T-helper 9 cell (primary cell): ENCODE measurements around the gene CSF3.
A peak's percentile ranks its signal among the peaks of the same experiment; 100 is the strongest.

Experiments used
- DNase-seq: peaks from one replicate; pipeline ENCODE4 v3.0.0-alpha.2; 2020

CSF3 gene

DNA sequence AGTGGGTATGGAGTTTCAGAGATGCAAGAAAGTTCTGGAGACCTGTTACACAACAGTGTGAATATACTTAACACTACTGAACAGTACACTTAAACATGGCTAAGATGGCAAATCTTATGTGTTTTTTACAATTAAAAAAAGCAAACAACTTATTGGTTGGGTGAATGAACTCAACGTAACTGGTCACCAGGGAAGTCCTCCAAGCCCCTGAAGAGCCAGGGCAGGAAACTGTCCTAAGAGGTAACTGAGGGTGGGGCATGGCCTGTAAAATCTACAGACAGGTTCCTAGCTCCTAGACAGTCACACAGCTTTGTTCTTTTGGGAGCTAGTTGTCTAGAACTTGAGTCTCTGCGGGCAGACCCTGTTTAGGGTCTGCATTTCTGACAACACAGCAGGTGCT, 10.3 kb downstream of the CSF3 start:
- no peak for DNase-seq

DNA sequence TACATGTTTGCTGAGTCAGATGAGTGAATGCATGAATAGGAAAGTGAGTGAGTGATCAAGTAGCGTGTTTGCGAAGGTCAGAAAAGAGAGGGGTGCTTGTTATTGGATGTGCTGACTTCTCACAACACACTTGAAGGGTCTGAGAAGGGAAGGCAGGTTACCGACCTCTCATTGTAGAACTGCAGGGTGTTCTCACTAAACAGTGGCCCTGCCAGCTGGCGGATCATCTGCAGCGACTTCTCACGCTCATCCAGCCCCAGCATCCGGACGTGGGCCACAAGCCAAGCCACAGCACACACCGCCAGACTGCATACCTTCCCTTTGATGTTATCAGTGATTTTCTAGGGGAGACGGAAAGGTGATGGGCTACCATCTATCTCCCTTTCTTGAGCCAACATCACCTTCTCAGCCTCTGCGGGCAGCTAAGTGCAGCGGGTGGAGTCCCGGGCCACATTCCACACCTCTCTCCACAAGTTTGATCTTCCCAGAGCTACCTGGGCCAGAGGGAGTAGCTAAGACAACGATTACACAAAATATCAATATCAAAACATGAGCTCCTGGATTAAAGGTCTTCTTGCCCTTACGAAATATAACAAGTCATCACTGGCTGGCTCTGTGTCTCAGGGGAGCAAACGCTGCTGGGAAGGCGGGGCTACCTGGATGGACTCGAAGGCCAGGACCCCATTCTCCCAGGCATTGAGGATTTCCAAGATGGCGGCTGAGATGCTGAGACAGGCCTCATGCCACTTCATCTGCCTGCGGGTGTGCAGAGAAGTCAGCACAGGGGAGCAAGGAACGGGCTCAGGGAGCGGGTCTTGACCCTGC, 11.0 kb downstream of the CSF3 start:
- no peak for DNase-seq

DNA sequence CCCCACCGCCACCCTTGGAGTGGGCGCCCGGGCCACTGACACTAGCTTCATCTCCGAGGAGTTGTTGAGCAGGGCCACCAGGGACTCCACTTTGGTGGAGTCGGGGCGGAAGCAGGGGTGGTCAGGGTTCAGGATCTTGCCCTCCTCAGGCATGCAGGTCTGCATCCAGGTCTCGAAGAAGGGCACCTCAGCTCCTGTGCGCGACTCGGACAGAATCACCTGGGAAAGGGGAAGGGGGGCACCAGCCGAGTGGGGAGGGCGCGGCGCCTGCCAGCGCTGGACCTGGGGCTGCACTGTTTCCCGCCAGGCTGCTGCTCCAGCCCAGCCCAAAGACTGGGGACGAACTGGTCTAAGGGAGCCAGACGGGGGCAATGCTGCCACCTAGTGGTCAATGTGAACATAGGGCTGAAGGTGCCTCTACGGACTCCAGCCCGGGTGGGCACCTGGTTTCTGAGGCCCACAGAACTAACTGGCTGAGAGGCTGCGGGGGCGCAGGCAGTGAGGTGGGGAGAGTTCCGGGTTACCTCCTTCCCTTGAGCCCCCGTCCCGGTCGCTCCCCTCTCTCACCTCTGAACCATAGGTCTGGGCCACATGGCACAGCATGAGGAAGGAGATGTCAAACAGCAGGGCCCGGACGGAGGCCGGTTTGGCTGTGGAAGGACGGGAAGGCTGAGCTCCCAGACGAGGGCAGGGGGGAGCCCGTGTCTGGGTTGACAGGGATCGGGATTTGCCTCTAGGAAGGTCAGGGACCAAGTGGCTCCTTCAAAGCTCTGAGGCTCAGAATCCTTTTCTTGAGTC, 11.8 kb downstream of the CSF3 start:
- peak; percentile 71 for DNase-seq

DNA sequence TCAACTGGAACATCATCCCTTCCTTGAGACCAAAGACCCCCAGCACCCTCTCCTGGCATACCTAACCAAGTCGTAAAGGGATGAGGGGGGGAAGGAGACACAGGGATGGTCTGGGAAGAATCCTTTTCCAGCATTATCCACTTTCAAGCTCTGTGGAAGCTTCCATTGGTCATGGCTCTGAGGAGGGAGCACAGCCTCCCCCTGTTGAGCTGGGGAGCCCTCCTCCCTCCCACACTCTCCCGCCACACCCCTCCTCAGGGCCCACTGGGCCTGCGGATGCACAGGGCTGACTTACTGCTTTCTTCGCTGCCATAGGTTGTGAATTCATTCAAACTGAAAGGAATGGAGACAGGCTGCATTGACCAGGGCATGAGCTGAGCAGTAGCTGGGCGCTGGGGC, 12.4 kb downstream of the CSF3 start:
- DNase-seq, result no peak

DNA sequence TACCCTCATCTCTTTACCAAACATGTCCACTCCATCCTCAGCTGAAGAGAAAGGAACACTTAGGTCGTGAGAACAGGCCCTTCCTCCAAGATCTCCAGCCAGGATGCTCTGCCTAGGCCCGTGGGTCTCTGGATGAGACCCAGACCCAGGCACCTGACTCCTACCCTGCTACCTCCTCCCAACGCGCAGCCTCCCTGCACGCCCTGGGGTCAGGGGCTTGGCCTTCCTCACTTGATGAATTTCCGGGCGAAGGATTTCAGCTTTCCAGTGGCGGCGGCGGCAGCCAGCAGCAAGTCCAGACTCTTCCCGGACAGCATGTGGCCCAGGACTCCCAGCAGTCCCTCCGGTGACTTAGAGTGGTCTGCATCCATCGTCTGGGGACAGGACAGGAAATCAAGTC, 13.4 kb downstream of the CSF3 start:
- no peak for DNase-seq

DNA sequence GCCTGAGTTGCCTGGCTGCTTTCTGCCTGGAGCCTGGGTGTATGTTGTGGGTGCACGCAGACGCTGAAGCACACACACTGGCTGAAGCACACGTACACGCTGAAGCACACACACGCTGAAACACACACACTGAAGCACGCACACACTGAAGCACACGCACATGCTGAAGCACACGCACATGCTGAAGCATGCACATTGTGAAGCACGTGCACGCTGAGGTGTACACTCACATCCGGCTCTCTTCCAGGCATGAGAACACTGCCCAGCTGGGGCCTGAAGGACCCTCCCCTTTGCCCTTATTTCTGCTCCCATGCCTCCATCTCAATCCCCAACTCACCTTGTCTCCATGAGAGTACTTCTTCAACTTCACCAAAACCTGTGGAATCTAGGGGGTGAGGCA, 16.5 kb downstream of the CSF3 start:
- no peak for DNase-seq

DNA sequence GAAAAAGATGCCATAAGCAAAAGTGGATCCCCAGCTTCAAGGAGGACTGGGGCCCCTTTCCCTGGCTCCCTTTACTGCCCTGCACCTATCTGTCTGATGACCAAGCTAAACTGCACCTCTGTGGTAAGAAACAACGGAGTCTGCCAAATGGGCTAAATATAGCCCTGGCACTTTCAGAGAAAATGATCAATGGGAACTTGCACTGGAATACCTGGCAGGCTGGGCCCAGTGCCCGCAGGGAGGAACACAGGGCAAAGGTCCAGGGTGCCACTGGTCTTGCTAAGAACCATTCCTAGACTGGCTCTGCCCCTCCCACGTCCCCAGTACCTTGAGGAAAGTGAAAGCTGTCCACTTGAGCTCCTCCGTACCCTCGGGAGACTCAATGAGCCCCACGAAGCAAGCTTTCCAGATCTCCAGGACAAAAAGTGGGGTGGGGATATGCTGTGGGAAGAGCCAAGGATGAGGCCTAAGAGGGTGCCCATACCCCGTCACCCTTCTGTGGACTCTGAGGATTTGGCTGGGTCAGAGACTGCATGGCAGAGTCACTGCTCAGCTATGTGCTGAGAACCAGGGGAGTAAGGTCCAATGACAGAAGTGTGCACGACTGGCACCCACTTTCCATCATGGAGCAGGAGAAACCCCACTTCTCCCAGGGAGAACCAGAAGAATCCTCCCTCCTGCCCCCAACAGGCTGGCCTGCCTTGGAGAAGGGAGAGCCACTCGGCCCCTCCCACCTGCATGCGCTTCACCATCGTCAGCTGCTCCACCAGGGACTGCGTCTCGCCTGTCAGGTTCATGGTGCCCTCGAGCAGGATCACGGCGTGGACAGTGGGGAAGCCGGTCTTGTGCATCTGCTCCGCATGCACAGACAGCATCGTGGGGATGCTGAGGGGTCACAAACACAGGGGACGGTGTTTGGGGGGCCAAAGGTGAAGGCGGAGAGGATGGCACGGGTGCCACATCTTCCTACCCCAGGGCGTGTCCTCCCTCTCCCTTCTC, 17.4 kb downstream of the CSF3 start:
- DNase-seq, result no peak

DNA sequence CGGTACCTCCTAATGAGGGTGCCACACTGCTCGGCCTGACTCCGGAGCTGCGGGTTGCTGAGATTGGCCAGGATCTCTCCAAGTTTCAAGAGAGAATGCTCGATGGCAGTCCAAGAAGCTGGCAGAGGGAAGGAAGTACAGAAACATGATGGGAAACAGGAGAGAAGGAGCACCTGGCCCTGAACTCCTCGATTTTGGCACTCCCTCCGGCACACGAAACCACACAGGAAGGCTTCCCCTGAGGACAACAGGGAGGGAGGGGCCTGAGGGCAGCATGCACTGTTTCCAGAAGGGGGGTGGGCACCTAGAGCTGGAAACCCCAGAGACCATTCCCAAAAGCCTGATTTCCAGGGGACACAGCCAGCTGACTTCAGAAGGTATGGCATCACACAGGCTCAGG, 18.1 kb downstream of the CSF3 start:
- DNase-seq, result no peak

DNA sequence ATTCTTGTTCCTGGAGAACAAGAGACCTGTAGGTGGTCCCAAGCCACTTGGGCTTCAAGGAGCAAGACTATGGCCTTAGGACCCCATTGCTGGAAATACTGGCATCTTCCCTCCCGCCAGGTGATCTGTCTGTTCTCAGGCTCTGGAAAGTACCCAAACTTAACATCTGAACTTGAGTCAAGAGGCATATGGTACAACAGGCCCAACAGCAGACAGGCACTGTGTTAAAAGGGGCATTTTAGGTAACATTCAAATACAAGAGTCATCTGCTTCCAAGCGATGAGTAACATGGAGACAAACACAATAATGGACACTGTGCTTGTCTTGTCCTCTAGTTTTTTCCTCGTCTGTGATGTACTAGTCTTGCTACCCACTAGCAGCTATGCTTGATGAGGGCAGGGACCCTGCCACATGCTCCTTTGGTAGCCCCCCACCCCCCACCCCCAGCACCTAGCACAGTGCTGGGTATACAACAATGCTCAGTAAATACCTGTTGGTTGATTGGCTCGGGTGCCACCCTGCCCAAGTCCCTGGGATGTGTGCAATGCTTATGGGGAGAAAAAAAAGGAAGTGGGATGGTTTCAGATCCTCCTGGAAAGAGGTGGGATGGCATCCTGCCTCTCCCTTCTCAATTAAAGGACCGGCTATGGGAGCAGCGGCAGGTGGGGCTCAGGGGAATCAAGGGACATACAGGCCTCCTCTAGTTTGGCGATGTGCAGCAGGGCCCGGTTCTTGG, 19.4 kb downstream of the CSF3 start:
- DNase-seq, result no peak

DNA sequence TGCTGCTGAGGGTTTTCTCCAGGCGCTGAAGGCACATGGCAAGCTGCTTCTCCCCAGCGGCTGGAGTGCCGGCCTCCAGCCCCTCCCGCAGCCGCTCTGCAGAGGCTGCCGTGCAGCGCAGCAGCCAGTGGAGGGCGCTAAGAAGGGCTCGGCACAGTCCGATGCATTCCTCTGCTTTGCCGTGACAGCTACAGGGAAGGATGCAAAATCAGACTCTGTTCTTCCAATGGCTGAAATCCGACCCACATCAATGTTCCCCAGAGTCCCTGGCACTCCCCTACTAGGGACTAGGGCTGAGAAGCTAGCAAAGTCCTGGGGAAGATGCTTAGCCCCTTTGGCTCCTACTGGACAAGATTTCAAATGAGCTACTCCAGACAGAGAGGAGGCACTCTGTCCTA, 19.9 kb downstream of the CSF3 start:
- DNase-seq, result no peak

DNA sequence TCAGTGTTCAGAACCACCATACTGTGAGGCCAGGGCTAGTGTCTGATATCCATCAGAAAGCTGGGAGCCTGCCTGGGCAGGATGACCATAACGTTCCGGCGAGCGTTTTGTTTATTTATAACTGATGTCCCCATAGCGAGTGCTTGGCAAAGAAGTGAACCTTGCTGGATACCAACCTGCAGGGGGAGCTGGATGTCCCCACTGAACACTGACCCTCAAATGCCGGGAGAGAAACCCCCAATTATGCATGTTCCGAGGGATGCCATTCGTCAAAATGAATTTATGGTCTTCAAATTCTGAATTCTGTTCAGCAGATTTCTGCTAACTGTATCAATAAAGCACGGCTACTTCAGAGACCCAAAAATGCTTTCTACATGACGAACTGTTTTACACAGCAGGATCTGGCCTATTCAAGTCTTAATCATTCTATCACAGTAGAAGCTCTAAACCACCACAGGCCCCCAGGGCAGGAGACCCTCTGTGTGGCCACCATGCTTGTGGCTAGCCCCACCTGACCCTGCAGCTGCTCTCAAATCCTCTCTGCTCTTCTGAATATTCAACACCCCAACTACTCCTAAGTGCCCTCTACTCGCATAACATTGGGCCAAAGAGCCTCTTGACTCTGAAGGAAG, 23.8 kb downstream of the CSF3 start:
- DNase-seq, result no peak

DNA sequence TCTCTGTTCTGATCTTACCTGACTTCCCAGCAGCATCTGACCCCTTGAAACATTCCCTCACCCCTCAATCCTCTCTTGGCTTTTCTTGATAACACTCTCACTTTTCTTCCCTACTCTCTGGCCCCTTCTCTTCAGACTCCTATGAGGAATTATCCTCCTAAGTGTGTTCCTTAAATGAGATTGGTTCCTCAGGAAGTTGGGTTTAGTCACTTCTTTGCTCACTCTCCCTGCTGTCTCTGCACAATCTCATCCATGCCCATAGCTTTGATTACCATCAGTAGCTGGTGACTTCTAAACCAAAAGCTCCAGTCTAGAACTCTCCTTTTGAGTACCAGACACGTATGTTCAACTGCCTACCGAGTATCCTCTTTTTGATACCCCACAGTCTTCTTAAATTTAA, 26.0 kb downstream of the CSF3 start:
- no peak for DNase-seq

DNA sequence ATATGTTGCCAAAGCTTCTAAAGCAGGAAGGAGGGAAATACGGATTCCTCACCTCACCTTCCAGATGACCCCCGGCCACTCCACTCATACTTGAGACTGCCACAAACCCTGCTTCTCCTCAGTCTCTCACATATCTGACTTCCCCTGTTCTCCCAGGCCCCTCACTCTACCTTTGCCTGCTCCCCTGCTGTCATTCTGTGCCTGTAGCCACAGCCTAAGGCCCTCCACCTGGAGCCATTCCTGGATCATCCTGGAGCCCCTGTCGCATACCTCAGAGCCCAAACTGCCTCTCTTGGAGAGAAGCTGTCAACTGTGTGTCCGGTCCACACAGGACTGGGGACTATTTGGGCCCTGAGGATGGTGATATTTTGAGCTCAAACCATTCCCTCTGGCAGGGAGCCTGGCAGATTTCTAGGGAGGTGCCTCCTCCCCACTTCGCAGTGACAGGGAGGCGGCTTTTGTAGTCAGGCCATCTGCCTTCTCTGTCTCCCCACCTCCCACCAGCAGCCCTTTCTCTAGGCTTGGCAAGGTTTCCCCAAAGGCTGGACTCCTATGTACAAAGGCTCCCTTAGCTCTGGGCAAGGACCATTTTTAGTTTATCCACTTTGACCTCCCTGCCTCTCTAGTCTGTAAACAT, 41.3 kb downstream of the CSF3 start:
- DNase-seq, result no peak

DNA sequence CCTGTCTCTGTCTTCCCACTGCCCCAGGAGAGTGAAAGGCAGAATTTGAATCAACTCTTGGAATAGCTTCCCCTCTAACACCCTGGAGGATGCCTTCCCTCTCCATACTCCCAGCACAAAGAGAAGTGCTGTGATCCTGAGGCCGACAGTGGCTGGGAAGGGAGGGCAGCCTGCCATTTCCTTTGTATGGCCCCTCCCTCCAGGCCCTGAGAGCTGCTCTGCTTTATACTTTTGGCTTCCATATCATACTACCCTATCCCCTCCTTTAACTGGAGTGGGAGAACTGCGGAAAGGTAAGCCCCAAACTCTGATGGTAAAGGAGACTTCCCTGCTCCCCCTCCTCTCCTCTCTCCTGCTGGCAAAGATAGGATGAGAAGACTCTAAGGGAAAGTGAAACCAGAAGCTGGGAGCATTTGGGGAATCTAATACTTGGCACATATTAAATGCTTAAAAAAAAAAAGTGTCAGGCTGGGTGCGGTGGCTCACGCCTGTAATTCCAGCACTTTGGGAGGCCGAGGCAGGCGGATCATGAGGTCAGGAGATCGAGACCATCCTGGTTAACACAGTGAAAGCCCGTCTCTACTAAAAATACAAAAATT, 43.0 kb downstream of the CSF3 start:
- DNase-seq, result no peak

DNA sequence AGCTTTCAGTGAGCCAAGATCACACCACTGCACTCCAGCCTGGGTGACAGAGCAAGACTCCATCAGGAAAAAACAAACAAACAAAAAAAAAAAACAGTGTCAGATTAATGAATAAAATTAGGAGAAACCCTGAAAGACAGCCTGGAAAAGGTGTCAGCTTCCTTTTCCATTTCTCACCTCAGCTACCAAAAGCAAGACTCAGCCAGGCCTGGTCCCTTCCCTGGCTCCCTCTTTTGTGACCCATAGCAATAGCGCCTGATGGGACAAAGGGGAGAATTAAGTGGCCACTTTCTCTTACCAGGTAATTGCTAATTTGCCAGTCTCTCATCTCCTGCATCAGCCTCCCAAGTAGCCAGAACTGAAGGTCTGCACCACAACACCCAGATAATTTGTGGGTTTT, 43.6 kb downstream of the CSF3 start:
- DNase-seq, result no peak

DNA sequence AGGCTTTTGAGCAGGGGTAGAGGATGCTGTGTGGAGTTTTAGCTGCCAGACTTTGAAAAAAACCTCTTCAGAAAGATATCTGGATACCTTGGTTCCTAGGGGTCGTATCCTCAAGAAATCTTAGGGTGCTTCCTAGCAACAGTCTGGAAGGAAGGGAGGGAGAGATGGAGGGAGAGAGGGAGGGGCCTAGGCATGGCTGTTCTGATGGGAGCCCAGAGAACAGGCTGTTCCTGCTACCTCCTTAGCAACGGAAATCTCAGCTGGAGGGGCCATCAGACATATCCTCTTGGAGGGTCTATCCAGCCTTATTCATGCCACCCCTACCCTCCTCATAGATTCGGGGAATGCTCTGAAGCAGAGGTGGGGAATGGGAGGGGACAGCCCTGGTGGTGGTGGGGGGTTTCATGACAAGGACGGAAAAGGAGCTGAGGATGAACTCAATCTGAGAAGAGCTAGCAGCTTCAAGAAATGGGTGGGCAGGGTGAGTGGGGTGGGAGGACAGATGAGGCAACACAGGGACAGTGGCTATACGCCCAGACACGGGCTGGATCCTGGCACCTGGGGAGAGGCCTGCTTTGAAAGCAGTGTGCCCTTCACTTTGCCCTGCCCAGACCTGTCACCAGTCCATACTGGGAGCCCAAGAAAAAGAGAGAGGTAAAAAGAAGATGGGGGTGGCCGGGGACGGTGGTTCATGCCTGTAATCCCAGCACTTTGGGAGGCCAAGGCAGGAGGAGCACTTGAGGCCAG, 44.7 kb downstream of the CSF3 start:
- DNase-seq, result no peak

DNA sequence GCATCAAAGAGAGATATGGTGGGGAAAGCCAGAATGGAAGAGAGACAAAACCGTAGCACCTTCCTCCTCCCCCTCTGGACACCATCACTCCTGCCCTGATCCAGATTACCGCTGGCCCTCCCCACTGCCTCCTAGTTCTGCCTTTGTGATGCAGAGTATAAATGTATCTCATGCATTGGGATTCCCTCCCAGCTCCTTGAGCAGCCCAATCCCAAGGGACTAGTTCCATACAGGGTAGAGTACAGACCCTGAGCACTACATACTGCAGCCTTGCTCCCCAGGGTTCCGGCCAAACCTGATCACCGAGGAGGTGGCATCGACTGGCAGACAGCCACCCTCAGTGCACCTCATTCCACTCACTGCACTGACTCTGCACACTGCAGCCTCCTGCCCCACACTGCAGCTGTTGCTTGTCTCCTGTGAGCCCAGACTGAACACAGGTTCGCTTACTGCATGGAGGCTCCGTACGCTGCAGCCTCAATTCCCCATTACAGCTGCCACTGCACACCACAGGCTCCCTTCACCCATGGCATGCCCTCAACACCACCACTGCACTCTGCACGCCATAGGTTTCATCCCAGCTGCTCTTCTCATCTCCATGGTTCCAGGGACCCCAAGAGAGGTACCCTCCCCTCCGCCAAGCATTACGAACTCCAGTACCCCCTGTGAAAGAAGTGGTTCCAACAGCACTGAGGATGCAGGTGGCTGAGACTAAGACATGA, 45.8 kb downstream of the CSF3 start:
- no peak for DNase-seq

DNA sequence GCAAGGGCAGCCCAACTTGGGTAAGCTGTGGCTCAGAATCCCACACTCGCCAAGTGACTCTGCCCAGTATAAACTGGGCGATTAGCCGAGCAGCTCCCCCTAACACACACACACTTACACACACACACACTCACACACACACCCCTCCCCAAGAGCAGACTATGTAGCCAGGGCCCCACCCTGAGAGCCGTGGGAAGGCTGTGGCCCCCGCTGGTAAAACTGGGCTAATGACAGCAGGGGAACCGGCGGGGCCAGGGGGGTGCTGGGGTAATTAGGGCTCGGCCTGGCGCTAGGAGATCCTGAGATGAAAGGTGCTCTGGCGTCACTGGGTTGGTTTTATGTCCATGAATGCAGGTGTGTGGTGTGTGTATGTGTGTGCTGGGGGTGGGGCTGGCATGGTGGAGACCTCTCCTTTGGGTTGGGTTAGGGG, 46.4 kb downstream of the CSF3 start:
- no peak for DNase-seq
